Heart left ventricle (tissue), 13 donors: ENCODE results near the gene TLE4.

Source experiments
- CTCF ChIP-seq, 12 donors: fragments of 200-600 bp; sonication (generic) in 4 of 12; IDR thresholded peaks; one replicate each; pipeline versions ENCODE4 v1.5.0 to v1.8.0; 2018 to 2022; ENCODE audit warnings: antibody characterized with exemption in 12 of 12, mild to moderate bottlenecking in 5 of 12
- POLR2A ChIP-seq, 2 donors: fragments of 450-650 bp; IDR thresholded peaks; one replicate each; pipeline ENCODE4 v1.6.1; 2017; ENCODE audit warnings: antibody characterized with exemption in 2 of 2, mild to moderate bottlenecking in 2 of 2, moderate library complexity in 2 of 2
- donor health status: ischemic (EF 13 %, LVEDD 7.1; RV severe dilation, severe dysfunction).
- donor health status: DM: no; HTN: yes; CAD: no.
- donor health status: DM: no; HTN: no; CAD: no.
- donor health status: ischemic (EF 25% LVEDD 6.9; RV normal size, moderate dysfunction).
- donor health status: ischemic (EF 25% LVEDD 5.7; RV mildly dilated, moderate dysfunction).
- donor health status: ischemic (EF 35%, LVEDD 5.7; RV mildly dilated, moderate dysfunction).
- donor health status: nonischemic (EF 11% LVEDD 7.7; RV severe dilation, severe dysfunction).
- donor health status: DM: yes; HTN: yes; CAD: no.
- donor health status: PGD.
- donor health status: ischemic (EF 29% LVEDD 5.4; RV normal size, mild dysfunction).
- donor health status: nonischemic (EF 23%, LVEDD 6.1; RV moderate dilation, normal function).

- TF ChIP-seq CTCF (IDR thresholded peaks at IDR 0.05) (no peak), POLR2A (IDR thresholded peaks at IDR 0.05) (no peak)
Observed at GRCh38 chr9:79581794-79582193, 10.0 kb downstream of the TLE4 start.
